ENCODE data around the gene PWP1. TPM values are rescaled to one million over a fixed set of nuclear protein-coding genes. Genes with fewer than 3 reads are reported as not detected.

The PWP1 gene
- total RNA-seq, 1 donor from 2014 or later: 84.0 TPM

DNA sequence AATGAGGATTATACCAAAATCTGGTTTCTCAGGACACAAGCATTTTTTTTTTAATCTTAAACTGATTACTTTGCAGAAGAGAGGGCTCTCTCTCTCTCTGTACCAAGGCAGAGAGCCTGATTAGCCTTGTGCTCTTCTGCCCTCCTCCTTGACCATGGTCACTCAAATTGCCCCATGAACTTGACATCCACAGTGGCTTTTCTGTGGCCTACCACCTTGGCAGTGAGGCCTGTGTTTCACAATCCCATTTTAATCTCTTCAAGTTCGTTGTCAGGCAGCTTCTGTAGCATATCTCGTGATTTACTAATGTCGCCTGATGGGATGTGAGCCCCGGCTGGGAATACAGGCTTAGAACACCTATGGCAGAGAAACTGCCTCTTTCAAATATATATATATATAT is 30.7 kb upstream of the PWP1 start:
- no peak for TF ChIP-seq POLR2A (IDR thresholded peaks at IDR 0.05)
- TF ChIP-seq POLR2AphosphoS5 (IDR thresholded peaks at IDR 0.05; ENCODE audit: insufficient read depth in 1 of 2, low read depth in 1 of 2): no peak
- TF ChIP-seq, protein P1, sequence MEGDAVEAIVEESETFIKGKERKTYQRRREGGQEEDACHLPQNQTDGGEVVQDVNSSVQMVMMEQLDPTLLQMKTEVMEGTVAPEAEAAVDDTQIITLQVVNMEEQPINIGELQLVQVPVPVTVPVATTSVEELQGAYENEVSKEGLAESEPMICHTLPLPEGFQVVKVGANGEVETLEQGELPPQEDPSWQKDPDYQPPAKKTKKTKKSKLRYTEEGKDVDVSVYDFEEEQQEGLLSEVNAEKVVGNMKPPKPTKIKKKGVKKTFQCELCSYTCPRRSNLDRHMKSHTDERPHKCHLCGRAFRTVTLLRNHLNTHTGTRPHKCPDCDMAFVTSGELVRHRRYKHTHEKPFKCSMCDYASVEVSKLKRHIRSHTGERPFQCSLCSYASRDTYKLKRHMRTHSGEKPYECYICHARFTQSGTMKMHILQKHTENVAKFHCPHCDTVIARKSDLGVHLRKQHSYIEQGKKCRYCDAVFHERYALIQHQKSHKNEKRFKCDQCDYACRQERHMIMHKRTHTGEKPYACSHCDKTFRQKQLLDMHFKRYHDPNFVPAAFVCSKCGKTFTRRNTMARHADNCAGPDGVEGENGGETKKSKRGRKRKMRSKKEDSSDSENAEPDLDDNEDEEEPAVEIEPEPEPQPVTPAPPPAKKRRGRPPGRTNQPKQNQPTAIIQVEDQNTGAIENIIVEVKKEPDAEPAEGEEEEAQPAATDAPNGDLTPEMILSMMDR (IDR thresholded peaks at IDR 0.05): no peak
- intact Hi-C loops (cut with DNase I): no loop called here

GRCh38 chr12:107655281-107656065 is 30.1 kb upstream of the PWP1 start:
- no peak for TF ChIP-seq POLR2A (IDR thresholded peaks at IDR 0.05)
- no peak for TF ChIP-seq POLR2AphosphoS5 (IDR thresholded peaks at IDR 0.05; ENCODE audit: insufficient read depth in 1 of 2, low read depth in 1 of 2)
- TF ChIP-seq, protein P1 (IDR thresholded peaks at IDR 0.05): no peak

More for the DNA sequence above, 30.7 kb upstream of the PWP1 start:
- Histone ChIP-seq H3K4me1 (no peaks in the 10 kb centered on the region), H3K9me3 (no peaks in the 10 kb centered on the region), H3K27ac (no peak overlapping the region), H3K4me3 (no peak overlapping the region), H3K36me3 (peaks cover 0 to 5% of the 10 kb centered on the region in 2 donors), H3K27me3 (no peaks in the 10 kb centered on the region)
- no peak for DNase-seq (ENCODE audit: extremely low spot score in 2 of 2)

GRCh38 chr12:107656302-107656701 is 29.3 kb upstream of the PWP1 start:
- Histone ChIP-seq H3K27me3 (no peaks in the 10 kb centered on the region), H3K4me3 (no peak overlapping the region), H3K36me3 (peaks cover 0 to 5% of the 10 kb centered on the region in 2 donors), H3K9me3 (no peaks in the 10 kb centered on the region), H3K27ac (no peak overlapping the region), H3K4me1 (no peaks in the 10 kb centered on the region)
- intact Hi-C loops (cut with DNase I): no loop called here
- DNase-seq (ENCODE audit: extremely low spot score in 2 of 2): no peak
- TF ChIP-seq, protein P1 (IDR thresholded peaks at IDR 0.05): no peak
- TF ChIP-seq POLR2A (IDR thresholded peaks at IDR 0.05) (no peak), POLR2AphosphoS5 (IDR thresholded peaks at IDR 0.05; ENCODE audit: insufficient read depth in 1 of 2, low read depth in 1 of 2) (no peak)

More at GRCh38 chr12:107655281-107656065, 30.1 kb upstream of the PWP1 start:
- DNase-seq (ENCODE audit: extremely low spot score in 2 of 2): no peak
- H3K4me1 ChIP-seq: no peaks in the 10 kb centered on the region
- H3K36me3 ChIP-seq: peaks cover 0 to 5% of the 10 kb centered on the region in 2 donors
- H3K4me3 ChIP-seq: no peak overlapping the region
- no peaks in the 10 kb centered on the region for H3K27me3 ChIP-seq
- H3K27ac ChIP-seq: no peak overlapping the region
- intact Hi-C loops (cut with DNase I): no loop called here
- no peaks in the 10 kb centered on the region for H3K9me3 ChIP-seq

DNA sequence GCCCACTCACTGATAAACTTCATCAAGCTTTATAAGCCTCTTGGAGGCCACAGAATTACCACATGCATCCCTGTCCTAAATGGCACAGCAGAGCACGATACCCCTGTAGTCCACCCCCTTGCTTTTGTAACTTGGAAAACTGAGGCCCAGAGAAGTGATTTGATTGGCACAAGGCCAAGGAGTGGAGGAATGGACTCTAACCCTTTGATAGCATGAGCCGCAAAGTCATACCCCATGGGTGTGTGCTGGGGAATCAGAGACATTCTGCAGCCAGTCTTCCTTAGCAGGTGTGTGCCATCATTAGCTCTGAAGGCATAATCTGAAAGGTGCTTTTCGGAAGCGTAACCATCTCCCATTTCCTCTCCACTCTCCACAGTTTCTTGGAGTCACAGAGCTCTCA is 28.5 kb upstream of the PWP1 start:
- H3K4me1 ChIP-seq: no peaks in the 10 kb centered on the region
- intact Hi-C loops (cut with DNase I): no loop called here
- H3K36me3 ChIP-seq: peaks cover 0 to 5% of the 10 kb centered on the region in 2 donors
- no peak overlapping the region for H3K4me3 ChIP-seq
- no peaks in the 10 kb centered on the region for H3K27me3 ChIP-seq
- H3K27ac ChIP-seq: no peak overlapping the region
- no peak for DNase-seq (ENCODE audit: extremely low spot score in 2 of 2)
- no peaks in the 10 kb centered on the region for H3K9me3 ChIP-seq
- TF ChIP-seq POLR2A (IDR thresholded peaks at IDR 0.05): no peak
- TF ChIP-seq, protein P1 (IDR thresholded peaks at IDR 0.05): no peak
- no peak for TF ChIP-seq POLR2AphosphoS5 (IDR thresholded peaks at IDR 0.05; ENCODE audit: insufficient read depth in 1 of 2, low read depth in 1 of 2)

DNA sequence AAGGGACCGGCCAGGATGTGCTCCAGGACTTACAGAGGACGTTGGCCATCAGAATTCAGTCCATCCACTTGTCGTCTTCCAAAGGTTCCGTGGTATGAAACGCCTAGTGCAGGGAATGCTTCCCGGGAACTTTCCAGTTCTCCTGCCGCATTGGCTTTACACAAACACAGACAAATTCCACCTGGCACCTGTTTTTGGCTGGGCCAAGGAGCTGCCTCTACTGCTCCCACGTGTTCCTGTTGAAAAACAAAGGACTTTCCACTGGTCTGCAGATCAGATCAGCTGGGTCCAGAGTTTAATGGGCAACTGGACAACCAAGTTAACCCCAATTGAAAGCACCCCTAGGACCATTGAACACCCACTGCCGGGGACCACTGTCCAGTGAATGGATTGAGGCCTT is 28.0 kb upstream of the PWP1 start:
- H3K4me1 ChIP-seq: no peaks in the 10 kb centered on the region
- no peaks in the 10 kb centered on the region for H3K9me3 ChIP-seq
- no peaks in the 10 kb centered on the region for H3K27me3 ChIP-seq
- intact Hi-C loops (cut with DNase I): no loop called here
- H3K27ac ChIP-seq: no peak overlapping the region
- H3K4me3 ChIP-seq: no peak overlapping the region
- TF ChIP-seq, protein P1 (IDR thresholded peaks at IDR 0.05): no peak
- TF ChIP-seq POLR2A (IDR thresholded peaks at IDR 0.05): no peak
- peaks cover 0 to 5% of the 10 kb centered on the region in 2 donors for H3K36me3 ChIP-seq
- no peak for DNase-seq (ENCODE audit: extremely low spot score in 2 of 2)
